GM23248 (cell line): ENCODE data around the gene CHD3. TPM values are rescaled to one million over a fixed set of nuclear protein-coding genes. Genes with fewer than 3 reads are reported as not detected.
A peak's percentile ranks its signal among the peaks of the same experiment; 100 is the strongest.

Experiments used
- DNase-seq: peaks from one replicate; pipeline ENCODE4 v3.0.0-alpha.2; 2015
- H2AFZ ChIP-seq: fragments of 200-600 bp; sonication (generic); 2 replicates; pipeline ENCODE4 v1.6.1; 2016; ENCODE audit warnings: antibody characterized with exemption
- H3F3A ChIP-seq: fragments of 200-600 bp; sonication (generic); 2 replicates; pipeline ENCODE4 v1.6.1; 2016; ENCODE audit warnings: mild to moderate bottlenecking, antibody characterized with exemption, mixed run types; ENCODE audit not compliant: insufficient read depth
- H3K27ac ChIP-seq: fragments of 200-600 bp; sonication (generic); 2 replicates; pipeline ENCODE4 v1.5.1; 2016; ENCODE audit warnings: mild to moderate bottlenecking
- H3K27me3 ChIP-seq: fragments of 200-600 bp; sonication (generic); replicated peaks from 2 replicates; pipeline ENCODE4 v1.6.1; 2016; ENCODE audit warnings: mild to moderate bottlenecking; ENCODE audit not compliant: insufficient read depth
- H3K36me3 ChIP-seq: fragments of 200-600 bp; sonication (generic); 2 replicates; pipeline ENCODE4 v1.6.1; 2016; ENCODE audit warnings: low read depth, mild to moderate bottlenecking
- H3K4me1 ChIP-seq: fragments of 200-600 bp; sonication (generic); 2 replicates; pipeline ENCODE4 v1.6.1; 2016; ENCODE audit warnings: mild to moderate bottlenecking; ENCODE audit not compliant: insufficient read depth
- H3K4me2 ChIP-seq: fragments of 200-600 bp; sonication (generic); one replicate; pipeline ENCODE4 v1.6.1; 2016; ENCODE audit warnings: mild to moderate bottlenecking; ENCODE audit not compliant: unreplicated experiment
- H3K4me3 ChIP-seq: fragments of 200-600 bp; sonication (generic); 2 replicates; pipeline ENCODE4 v1.5.1; 2016; ENCODE audit warnings: mild to moderate bottlenecking
- H3K79me2 ChIP-seq: fragments of 200-600 bp; sonication (generic); 2 replicates; pipeline ENCODE4 v1.6.1; 2016; ENCODE audit warnings: mild to moderate bottlenecking; ENCODE audit not compliant: insufficient read depth
- H3K9ac ChIP-seq: fragments of 200-600 bp; sonication (generic); 2 replicates; pipeline ENCODE4 v1.6.1; 2016; ENCODE audit warnings: mild to moderate bottlenecking
- H3K9me2 ChIP-seq: fragments of 200-600 bp; sonication (generic); 2 replicates; pipeline ENCODE4 v1.6.1; 2016; ENCODE audit warnings: mixed run types, mild to moderate bottlenecking, moderate library complexity; ENCODE audit not compliant: insufficient read depth
- H3K9me3 ChIP-seq: fragments of 200-600 bp; sonication (generic); one replicate; pipeline ENCODE4 v1.6.1; 2017; ENCODE audit warnings: low read depth
- H4K20me1 ChIP-seq: fragments of 200-600 bp; sonication (generic); 2 replicates; pipeline ENCODE4 v1.6.0; 2016; ENCODE audit not compliant: insufficient read depth
- EZH2 ChIP-seq: fragments of 200-600 bp; sonication (generic); IDR thresholded peaks from 2 replicates; pipeline ENCODE4 v1.6.1; 2018; ENCODE audit warnings: antibody characterized with exemption, mild to moderate bottlenecking; ENCODE audit not compliant: insufficient read depth, poor library complexity, severe bottlenecking
- EZH2phosphoT487 ChIP-seq: fragments of 200-600 bp; sonication (generic); IDR thresholded peaks from 2 replicates; pipeline ENCODE4 v1.6.1; 2018; ENCODE audit warnings: antibody characterized with exemption, moderate library complexity, mild to moderate bottlenecking, low read depth; ENCODE audit not compliant: insufficient read depth
- WGBS, 2 experiments: methylation state at CpG; one replicate each; pipeline ENCODE4 v1.1.6; 2015 to 2017; ENCODE audit warnings: low lambda C conversion rate in 2 of 2, low coverage in 1 of 2; ENCODE audit errors: missing lambda C conversion rate in 2 of 2; 5-methylcytosine and 5-hydroxymethylcytosine counted together
- in situ Hi-C: fragments of 300-500 bp; cut with MboI; formaldehyde crosslinking; loops from 2 replicates; pipeline ENCODE4 v1.15.0; 2020
- polyA plus RNA-seq: library from polyadenylated mRNA; unstranded; fragments of >200 nt; fragmentation: Nextera tagmentation; extraction: Ambion mirVana; gene quantifications from 2 replicates; pipeline ENCODE4 v1.2.1, GENCODE V29; 2016
- total RNA-seq: library from RNA; depleted of rRNA; stranded (reverse); fragments of >200 nt; shearing (Covaris generic); gene quantifications from 2 replicates; pipeline ENCODE4 v1.2.3, GENCODE V29; 2014

The CHD3 gene
- total and polyA plus RNA-seq, 2 experiments from 2014 or later, result 16.0 to 73.6 TPM

- H3K36me3 ChIP-seq, result no peaks in the 10 kb centered on the region
- peaks cover 44% of the 10 kb centered on the region for H3K79me2 ChIP-seq
- H3K27me3 ChIP-seq, result no peaks in the 10 kb centered on the region
- DNase-seq, result no peak
- H3K4me2 ChIP-seq, result peak overlapping the region; percentile 79
- no peaks in the 10 kb centered on the region for H4K20me1 ChIP-seq
- H3K27ac ChIP-seq, result peak overlapping the region; percentile 99
- peaks cover 28% of the 10 kb centered on the region for H3F3A ChIP-seq
- H3K9me3 ChIP-seq, result no peaks in the 10 kb centered on the region
- H3K4me1 ChIP-seq, result peaks cover 20% of the 10 kb centered on the region
- 83 to 91% methylated on average over 1 of the region's 1 CpG for WGBS, 2 experiments
- H3K9ac ChIP-seq, result peak overlapping the region; percentile 97
- H3K9me2 ChIP-seq, result no peaks in the 10 kb centered on the region
- in situ Hi-C loops, result no loop called here
- no peak for TF ChIP-seq EZH2
- TF ChIP-seq EZH2phosphoT487, result no peak
- peak overlapping the region; percentile 79 for H3K4me3 ChIP-seq
- H2AFZ ChIP-seq, result no peak overlapping the region
Measured at GRCh38 chr17:7840875-7841274, 47.7 kb upstream of the CHD3 start.

- 1 to 4% methylated on average over 13 to 21 of the region's 34 CpGs for WGBS, 2 experiments
- H3K27me3 ChIP-seq, result no peaks in the 10 kb centered on the region
- H3K9me3 ChIP-seq, result no peaks in the 10 kb centered on the region
- TF ChIP-seq EZH2phosphoT487, result no peak
- peak; percentile 97 for DNase-seq
- no peaks in the 10 kb centered on the region for H3K9me2 ChIP-seq
- H3K4me3 ChIP-seq, result peak overlapping the region; percentile 79
- peaks cover 20% of the 10 kb centered on the region for H3K4me1 ChIP-seq
- H3K4me2 ChIP-seq, result peak overlapping the region; percentile 100
- peak overlapping the region; percentile 97 for H3K9ac ChIP-seq
- H3K36me3 ChIP-seq, result no peaks in the 10 kb centered on the region
- peaks cover 28% of the 10 kb centered on the region for H3F3A ChIP-seq
- in situ Hi-C loops, result no loop called here
- H3K79me2 ChIP-seq, result peaks cover 47% of the 10 kb centered on the region
- peak overlapping the region; percentile 71 for H2AFZ ChIP-seq
- H4K20me1 ChIP-seq, result no peaks in the 10 kb centered on the region
- H3K27ac ChIP-seq, result peak overlapping the region; percentile 99
Measured at GRCh38 chr17:7841396-7841914, 47.1 kb upstream of the CHD3 start.

GRCh38 chr17:7841915-7842379, 46.6 kb upstream of the CHD3 start:
- DNase-seq, result peak; percentile 92
- peak overlapping the region; percentile 71 for H2AFZ ChIP-seq
- TF ChIP-seq EZH2 (no peak), EZH2phosphoT487 (no peak)
- peak overlapping the region; percentile 79 for H3K4me3 ChIP-seq
- no peaks in the 10 kb centered on the region for H3K27me3 ChIP-seq
- H3K27ac ChIP-seq, result peak overlapping the region; percentile 99
- 0 to 1% methylated on average over 32 of the region's 46 CpGs for WGBS, 2 experiments
- H3K9me2 ChIP-seq, result no peaks in the 10 kb centered on the region
- peak overlapping the region; percentile 97 for H3K9ac ChIP-seq
- in situ Hi-C loops, result no loop called here
- no peaks in the 10 kb centered on the region for H3K9me3 ChIP-seq
- H4K20me1 ChIP-seq, result no peaks in the 10 kb centered on the region
- H3K36me3 ChIP-seq, result no peaks in the 10 kb centered on the region
- peaks cover 47% of the 10 kb centered on the region for H3K79me2 ChIP-seq
- peak overlapping the region; percentile 100 for H3K4me2 ChIP-seq
- H3F3A ChIP-seq, result peaks cover 27% of the 10 kb centered on the region
- peaks cover 19% of the 10 kb centered on the region for H3K4me1 ChIP-seq

GRCh38 chr17:7842380-7843256, 46.0 kb upstream of the CHD3 start:
- Histone ChIP-seq H3K79me2 (peaks cover 46% of the 10 kb centered on the region), H3K4me1 (peaks cover 12% of the 10 kb centered on the region), H3K27ac (peak overlapping the region; percentile 99), H2AFZ (peak overlapping the region; percentile 71), H4K20me1 (no peaks in the 10 kb centered on the region), H3K9ac (peak overlapping the region; percentile 97), H3K9me3 (no peaks in the 10 kb centered on the region), H3K27me3 (no peaks in the 10 kb centered on the region), H3K4me3 (peak overlapping the region; percentile 79), H3K36me3 (no peaks in the 10 kb centered on the region), H3K4me2 (peak overlapping the region; percentile 100), H3K9me2 (no peaks in the 10 kb centered on the region), H3F3A (peaks cover 20% of the 10 kb centered on the region)
- peak; percentile 97 for DNase-seq
- in situ Hi-C loops, result no loop called here
- TF ChIP-seq EZH2 (no peak), EZH2phosphoT487 (no peak)
- WGBS, 2 experiments, result 1 to 2% methylated on average over 31 to 46 of the region's 47 CpGs
